D341Med (cell line): ENCODE results near the gene RPL3.
"Not testable (repeated sequence)": the region's sequence is repeated elsewhere in the genome, so short reads cannot be mapped to it uniquely, and the experiment has no call there.

Experiments
- DNase-seq: peaks from one replicate; pipeline ENCODE4 v3.0.0; 2012; ENCODE audit warnings: low spot score

RPL3 gene

DNA sequence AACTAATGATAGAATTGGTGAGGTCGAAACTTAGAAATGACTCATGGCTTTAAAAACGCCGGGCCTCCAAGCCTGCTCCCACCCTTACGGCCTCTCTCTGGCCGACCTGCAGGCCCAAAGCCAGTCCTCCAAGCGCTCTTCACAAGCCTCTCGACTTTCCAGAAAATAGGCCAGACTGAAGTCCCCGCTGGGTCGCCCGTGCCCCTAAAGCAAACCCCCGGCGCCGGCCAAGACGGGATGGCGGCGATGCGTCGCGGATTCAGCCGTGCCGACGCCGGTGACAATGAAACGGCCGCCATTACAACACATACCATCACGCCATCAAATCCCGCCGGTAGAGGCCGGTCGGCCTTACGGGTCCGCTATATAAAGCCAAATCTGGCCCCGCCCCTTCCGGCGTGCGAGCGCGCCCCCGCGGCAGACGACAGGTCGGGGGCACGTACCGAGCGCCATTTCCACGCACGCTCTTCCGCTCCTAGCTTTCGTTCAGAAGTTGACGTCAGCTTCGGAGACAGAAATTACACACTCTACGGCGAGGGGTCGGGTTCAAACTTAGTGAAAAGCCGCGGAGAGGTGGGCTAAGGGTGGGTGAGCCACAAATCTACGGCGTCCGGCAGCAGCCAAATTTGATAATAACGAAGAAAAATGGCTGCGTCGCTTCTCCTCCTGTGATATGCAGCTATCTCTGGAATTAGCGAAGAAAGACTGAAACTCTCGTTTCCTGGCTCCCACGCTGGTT, at the start of gene RPL3:
Gene RPL3, minus strand, starts transcription at position 340 of the 739 bp plus-strand sequence. Its CDS starts 26 bp downstream, at position 314.
- DNase-seq = peak; percentile 97

DNA sequence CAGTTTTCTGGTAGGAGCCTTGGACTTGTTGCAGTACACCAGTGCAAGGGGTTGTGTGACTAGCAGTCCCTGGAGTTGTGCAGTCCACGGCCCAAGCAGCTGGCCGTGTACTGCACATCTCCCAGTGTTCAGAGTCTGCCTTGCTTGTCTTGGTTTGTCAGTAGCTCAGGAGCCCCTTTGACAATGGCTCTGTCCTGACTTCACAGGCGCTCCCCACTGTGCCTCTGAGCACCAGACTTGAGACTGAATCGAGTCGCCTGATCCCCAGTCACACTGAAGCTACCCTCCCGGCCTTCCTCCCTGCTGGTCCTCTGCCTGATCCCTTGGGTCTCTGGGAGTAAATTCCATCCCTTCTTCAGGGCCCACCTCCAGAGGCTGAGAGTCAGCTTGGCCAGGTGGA, 49.8 kb upstream of the RPL3 start:
- no peak for DNase-seq

GRCh38 chr22:39368461-39368911, 49.1 kb upstream of the RPL3 start:
- DNase-seq = peak; percentile 68

GRCh38 chr22:39367035-39367434, 47.6 kb upstream of the RPL3 start:
- DNase-seq = no peak

DNA sequence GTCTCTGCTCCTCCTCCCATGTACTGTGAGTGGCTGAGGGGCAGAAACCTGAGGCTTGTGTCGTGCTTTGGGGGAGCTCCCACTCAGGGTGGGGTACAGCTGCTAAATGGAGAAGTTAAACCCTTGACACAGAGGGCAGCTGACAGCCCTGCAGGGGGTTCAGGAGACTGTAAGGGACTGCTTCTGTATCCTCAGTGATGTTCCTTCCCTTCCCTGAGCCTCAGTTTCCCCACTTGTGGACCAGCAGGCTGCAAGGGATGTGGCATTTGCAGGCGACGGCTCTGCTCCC, 46.0 kb upstream of the RPL3 start:
- DNase-seq = no peak

DNA sequence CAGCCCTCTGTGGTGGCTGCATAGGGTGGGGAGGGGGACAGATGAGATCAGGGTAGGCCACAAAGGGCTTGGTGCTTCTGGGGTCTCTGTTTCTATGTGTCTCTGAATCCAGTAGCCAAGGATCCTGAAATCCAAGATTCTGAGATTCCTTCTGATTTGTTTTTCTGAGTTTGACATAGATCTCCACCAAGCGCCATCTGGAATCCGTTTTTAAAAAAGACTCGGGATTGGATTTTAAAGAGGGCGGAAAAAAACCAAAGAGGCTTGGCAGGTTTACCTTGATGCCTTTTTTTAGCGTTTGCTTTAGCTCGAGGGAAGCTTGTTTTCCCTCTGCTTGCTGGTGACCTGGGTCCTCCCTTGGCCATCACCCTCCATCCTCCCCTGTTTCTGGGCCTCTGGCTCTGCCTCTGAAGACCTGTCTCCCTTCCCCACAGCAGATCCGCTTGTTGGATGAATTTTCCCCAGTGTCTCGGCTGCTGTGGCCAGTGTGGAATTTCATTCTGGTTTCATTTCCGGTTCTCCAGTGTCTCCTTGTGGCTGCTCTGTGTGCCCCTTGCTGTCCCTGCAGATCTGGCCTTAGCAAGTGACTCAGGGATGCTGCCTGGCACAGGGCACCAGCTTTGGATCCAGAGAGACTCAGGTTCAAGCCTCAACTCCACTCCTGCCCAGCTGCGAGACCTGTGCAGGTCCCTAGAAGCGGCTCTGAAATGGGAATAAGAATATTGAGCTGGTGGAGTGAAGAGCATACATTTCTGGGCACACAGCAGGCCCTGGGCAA, 45.5 kb upstream of the RPL3 start:
- DNase-seq = no peak

DNA sequence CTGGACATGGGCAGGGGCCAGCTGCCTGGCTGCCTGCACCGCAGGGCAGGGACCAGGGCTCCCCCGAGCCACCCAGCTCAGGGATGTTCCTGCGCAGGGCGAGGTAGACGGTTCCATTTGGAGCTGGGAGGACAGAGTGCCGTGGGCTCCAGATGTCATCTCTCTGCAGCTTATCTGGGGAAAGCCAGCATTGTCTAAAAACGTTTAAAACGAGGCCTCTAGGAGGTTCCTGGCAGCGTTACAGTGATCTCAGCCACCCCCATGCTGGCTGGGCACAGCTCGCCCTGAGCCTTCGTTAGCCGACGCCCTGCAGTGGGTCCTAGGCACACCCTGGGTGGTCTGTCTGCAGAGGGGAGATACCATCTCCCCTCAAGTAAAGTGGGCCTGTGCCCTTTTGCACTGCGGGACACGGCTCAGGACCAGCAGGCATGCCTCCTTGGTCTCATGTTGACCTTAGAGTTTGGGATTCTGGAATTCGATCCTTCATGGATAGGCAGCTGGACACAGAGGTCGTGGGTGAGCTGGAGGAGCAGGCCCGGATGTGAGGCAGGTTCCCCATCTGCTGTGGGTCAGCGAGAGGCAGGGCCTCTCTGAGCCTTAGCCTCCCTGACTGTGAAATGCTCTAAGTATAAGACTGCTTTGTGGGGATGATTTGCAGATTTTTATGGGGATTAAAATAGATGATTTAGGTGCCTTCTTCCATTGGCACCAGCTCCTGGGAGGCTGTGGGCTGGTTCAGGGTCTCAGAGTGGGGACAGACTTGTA, 44.5 kb upstream of the RPL3 start:
- peak; percentile 69 for DNase-seq

- DNase-seq = no peak
Observed at GRCh38 chr22:39362932-39363331, 43.5 kb upstream of the RPL3 start.

- DNase-seq = peak; percentile 81
Observed at GRCh38 chr22:39362271-39362670, 42.8 kb upstream of the RPL3 start.

DNA sequence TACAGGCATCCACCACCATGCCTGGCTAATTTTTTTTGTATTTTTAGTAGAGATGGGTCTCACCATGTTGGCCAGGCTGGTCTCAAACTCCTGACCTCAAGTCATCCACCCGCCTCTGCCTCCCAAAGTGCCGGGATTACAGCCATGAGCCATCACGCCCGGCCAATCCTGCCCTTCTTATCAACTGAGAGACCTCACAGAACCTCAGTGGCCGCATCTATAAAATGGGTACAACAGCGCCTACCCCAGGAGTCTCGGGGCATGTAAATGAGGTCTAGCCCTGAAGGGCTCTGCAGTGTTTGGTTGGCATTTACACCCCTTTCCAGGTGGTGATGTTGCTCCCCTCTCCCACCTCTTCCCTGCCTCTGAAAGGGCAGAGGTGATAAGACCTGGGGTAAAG, 42.1 kb upstream of the RPL3 start:
- no peak for DNase-seq

GRCh38 chr22:39360674-39361413, 41.4 kb upstream of the RPL3 start:
- no peak for DNase-seq

- DNase-seq = no peak
Observed at GRCh38 chr22:39360242-39360641, 40.8 kb upstream of the RPL3 start.

GRCh38 chr22:39359659-39360195, 40.3 kb upstream of the RPL3 start:
- DNase-seq = no peak

GRCh38 chr22:39358197-39358596, 38.8 kb upstream of the RPL3 start:
- DNase-seq = not testable (repeated sequence)

- DNase-seq = peak; percentile 21
Observed at GRCh38 chr22:39357110-39358108, 38.0 kb upstream of the RPL3 start.

- DNase-seq = peak; percentile 90
Observed at GRCh38 chr22:39356464-39356863, 37.0 kb upstream of the RPL3 start.

- DNase-seq = not testable (repeated sequence)
Observed at GRCh38 chr22:39355805-39356204, 36.4 kb upstream of the RPL3 start.

DNA sequence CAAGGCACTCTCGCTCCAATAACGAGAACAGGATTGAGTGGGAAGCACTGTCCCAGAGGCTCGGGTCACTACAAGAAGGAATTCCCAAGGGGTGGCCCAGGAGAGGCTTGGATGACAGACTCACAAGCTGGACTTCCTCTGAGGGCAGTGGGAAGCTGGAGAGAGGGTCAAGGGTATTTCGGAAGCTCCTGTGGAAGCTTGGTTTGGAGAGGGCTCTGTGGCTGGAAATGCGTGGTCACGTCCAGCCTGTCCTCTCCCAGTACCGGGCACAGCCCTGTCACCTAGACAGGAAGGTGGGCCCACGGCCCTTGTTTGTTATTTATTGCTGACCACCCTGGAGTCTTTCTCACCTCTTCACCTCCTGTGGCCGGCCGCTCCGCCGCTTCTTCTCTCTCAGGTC, 35.7 kb upstream of the RPL3 start:
- DNase-seq = no peak

DNA sequence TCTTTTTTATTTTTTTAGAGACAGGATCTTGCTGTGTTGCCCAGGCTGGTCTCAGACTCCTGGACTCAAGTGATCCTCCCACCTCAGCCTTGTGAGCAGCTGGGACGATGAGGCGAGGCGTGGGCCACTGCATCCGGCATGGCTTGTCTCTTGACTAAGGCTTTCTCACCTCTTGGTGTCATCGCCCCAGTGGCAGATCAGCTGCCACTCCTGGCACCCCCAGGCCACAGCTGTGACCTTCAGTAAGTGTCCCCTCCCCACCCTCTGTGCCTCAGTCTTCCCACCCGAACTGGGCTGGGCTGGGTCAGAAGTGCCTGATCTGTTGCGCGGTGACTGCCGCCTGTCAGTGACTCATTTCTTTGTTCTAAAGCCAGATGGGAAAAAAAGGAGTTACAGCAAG, 33.9 kb upstream of the RPL3 start:
- no peak for DNase-seq

GRCh38 chr22:39352306-39352891, 33.0 kb upstream of the RPL3 start:
- DNase-seq = no peak
